ENCODE data around the gene GH1.
"Not testable (repeated sequence)": the region's sequence is repeated elsewhere in the genome, so short reads cannot be mapped to it uniquely, and the experiment has no call there.

GH1 gene

DNA sequence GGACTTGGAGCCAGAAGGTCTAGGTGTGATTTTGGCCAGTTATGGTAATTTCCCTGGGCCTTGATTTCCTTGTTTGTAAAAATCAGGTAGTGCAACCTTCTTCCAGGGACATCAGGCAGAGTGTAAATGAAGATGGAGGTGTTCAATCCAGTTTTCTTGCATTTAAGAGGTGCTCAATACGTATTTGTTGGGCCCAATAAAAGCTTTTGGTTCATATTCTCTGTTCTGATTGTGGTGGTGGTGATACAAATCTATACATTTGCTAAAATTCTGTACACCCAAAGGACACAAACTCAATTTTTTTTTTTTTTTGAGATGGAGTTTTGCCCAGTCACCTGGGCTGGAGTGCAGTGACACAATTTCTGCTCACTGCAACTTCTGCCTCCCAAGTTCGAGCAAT, 7.5 kb upstream of the GH1 start:
- H3K36me3 ChIP-seq (ENCODE audit: insufficient read depth), result no peaks in the 10 kb centered on the region
- H3K79me2 ChIP-seq (ENCODE audit: insufficient read depth, low read depth), result no peaks in the 10 kb centered on the region
- H3K4me1 ChIP-seq (ENCODE audit: low read depth, poor library complexity, severe bottlenecking), result no peaks in the 10 kb centered on the region
- no peak overlapping the region for H3K27ac ChIP-seq
- TF ChIP-seq, protein P1, sequence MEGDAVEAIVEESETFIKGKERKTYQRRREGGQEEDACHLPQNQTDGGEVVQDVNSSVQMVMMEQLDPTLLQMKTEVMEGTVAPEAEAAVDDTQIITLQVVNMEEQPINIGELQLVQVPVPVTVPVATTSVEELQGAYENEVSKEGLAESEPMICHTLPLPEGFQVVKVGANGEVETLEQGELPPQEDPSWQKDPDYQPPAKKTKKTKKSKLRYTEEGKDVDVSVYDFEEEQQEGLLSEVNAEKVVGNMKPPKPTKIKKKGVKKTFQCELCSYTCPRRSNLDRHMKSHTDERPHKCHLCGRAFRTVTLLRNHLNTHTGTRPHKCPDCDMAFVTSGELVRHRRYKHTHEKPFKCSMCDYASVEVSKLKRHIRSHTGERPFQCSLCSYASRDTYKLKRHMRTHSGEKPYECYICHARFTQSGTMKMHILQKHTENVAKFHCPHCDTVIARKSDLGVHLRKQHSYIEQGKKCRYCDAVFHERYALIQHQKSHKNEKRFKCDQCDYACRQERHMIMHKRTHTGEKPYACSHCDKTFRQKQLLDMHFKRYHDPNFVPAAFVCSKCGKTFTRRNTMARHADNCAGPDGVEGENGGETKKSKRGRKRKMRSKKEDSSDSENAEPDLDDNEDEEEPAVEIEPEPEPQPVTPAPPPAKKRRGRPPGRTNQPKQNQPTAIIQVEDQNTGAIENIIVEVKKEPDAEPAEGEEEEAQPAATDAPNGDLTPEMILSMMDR (conservative IDR thresholded peaks at IDR 0.05; ENCODE audit: low read depth, low read length), result no peak
- no peaks in the 10 kb centered on the region for H3K27me3 ChIP-seq (ENCODE audit: insufficient read depth, low read depth)
- H3K4me2 ChIP-seq, result no peak overlapping the region
- H2AFZ ChIP-seq (ENCODE audit: low read depth), result no peak overlapping the region
- no peak overlapping the region for H3K9ac ChIP-seq
- no peaks in the 10 kb centered on the region for H4K20me1 ChIP-seq (ENCODE audit: insufficient read depth)
- no peak overlapping the region for H3K4me3 ChIP-seq (IDR thresholded peaks at IDR 0.05; ENCODE audit: insufficient read depth, low read depth, low read length)

DNA sequence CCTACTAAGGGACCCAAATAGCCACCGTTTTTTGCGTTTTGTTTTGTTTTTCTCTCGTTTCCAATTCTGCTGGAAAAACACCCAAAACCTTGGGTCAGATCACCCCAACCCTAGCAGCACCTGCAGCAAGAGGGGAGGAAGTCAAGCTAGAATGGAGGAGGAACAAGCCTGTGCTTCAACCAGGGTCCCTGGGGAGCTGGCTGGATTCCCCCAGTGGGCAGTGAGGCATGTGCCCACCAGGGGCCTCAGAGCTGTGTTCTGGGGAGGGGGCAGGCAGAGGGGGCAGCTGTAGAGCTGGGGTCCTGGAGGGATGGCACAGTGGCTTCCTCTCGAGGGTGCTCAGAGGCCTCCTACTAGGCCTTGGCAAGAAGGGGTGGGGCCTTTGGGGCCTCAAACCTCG, 7.0 kb upstream of the GH1 start:
- no peaks in the 10 kb centered on the region for H3K79me2 ChIP-seq (ENCODE audit: insufficient read depth, low read depth)
- H2AFZ ChIP-seq (ENCODE audit: low read depth), result no peak overlapping the region
- H3K4me2 ChIP-seq, result no peak overlapping the region
- no peak overlapping the region for H3K27ac ChIP-seq
- TF ChIP-seq, protein P1 (conservative IDR thresholded peaks at IDR 0.05; ENCODE audit: low read depth, low read length), result no peak
- H3K27me3 ChIP-seq (ENCODE audit: insufficient read depth, low read depth), result no peaks in the 10 kb centered on the region
- H3K9ac ChIP-seq, result no peak overlapping the region
- no peaks in the 10 kb centered on the region for H3K4me1 ChIP-seq (ENCODE audit: low read depth, poor library complexity, severe bottlenecking)
- H3K36me3 ChIP-seq (ENCODE audit: insufficient read depth), result no peaks in the 10 kb centered on the region
- no peaks in the 10 kb centered on the region for H4K20me1 ChIP-seq (ENCODE audit: insufficient read depth)
- no peak overlapping the region for H3K4me3 ChIP-seq (IDR thresholded peaks at IDR 0.05; ENCODE audit: insufficient read depth, low read depth, low read length)

DNA sequence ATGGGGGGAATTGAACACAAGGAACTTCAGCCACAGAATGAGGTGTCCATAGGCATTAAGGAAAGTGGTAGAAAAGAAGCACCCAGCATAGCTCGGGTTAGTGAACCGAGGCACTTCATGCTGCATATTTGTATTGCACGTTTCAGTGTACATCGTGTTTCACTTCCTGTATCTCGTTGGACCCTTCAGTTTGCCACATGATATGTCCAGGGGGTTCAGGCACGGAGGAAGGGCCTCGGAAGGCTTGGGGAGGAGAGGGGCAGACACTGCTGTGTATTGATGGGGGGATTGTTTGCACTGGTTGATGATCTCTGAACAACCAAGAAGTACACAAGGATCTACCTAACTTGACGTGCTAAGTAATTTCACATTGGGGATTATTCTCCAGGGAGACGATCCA, 3.8 kb upstream of the GH1 start:
- not testable (repeated sequence) for H3K9ac ChIP-seq; H3K4me2 ChIP-seq; H2AFZ ChIP-seq (ENCODE audit: low read depth); H3K36me3 ChIP-seq (ENCODE audit: insufficient read depth); H3K27ac ChIP-seq; H3K4me3 ChIP-seq (IDR thresholded peaks at IDR 0.05; ENCODE audit: insufficient read depth, low read depth, low read length); H3K4me1 ChIP-seq (ENCODE audit: low read depth, poor library complexity, severe bottlenecking); H4K20me1 ChIP-seq (ENCODE audit: insufficient read depth); H3K27me3 ChIP-seq (ENCODE audit: insufficient read depth, low read depth); H3K79me2 ChIP-seq (ENCODE audit: insufficient read depth, low read depth)

DNA sequence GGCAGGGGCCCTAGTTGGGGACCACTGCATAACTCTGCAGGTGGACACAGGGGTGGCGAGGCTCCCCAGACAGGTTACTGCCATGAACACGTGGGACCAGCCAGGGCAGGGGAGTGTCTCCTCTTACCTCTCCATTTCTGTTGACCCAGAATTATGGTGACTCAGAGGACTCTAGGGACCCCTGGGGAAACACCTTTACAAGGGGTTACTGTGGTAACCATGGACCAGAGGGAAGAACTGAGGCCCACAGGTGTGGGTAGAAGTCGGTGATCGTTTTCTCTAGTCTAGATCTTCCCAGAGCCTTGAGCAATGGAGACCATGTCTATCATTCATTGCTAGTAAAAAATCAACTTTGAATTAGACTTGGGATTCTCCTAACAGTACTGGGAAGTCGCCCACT, 2.1 kb upstream of the GH1 start:
- not testable (repeated sequence) for H4K20me1 ChIP-seq (ENCODE audit: insufficient read depth); H3K79me2 ChIP-seq (ENCODE audit: insufficient read depth, low read depth); H3K27ac ChIP-seq; H3K4me2 ChIP-seq; H3K36me3 ChIP-seq (ENCODE audit: insufficient read depth); H3K4me3 ChIP-seq (IDR thresholded peaks at IDR 0.05; ENCODE audit: insufficient read depth, low read depth, low read length); H3K9ac ChIP-seq; H3K4me1 ChIP-seq (ENCODE audit: low read depth, poor library complexity, severe bottlenecking); H2AFZ ChIP-seq (ENCODE audit: low read depth)
- peaks cover 12% of the 10 kb centered on the region; the same call in 1 of the 2 replicates for H3K27me3 ChIP-seq (ENCODE audit: insufficient read depth, low read depth)

DNA sequence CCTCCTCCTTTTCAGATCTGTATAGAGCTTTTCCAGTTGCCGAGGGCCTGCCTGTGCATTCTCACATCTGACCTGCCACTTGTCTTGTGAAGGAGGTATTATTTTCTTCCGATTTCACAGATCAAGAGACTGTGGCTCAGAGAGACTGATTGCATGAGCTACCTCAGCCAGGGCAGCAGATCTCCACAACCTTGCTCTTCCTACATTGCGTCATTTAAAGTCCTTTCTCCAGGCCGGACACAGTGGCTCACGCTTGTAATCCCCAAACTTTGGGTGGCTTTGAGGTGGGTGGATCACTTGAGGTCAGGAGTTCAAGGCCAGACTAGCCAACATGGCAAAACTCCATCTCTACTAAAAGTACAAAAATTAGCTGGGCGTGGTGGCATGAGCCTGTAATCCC, 1.4 kb upstream of the GH1 start:
- H3K4me1 ChIP-seq (ENCODE audit: low read depth, poor library complexity, severe bottlenecking); H3K4me2 ChIP-seq: not testable (repeated sequence)

DNA sequence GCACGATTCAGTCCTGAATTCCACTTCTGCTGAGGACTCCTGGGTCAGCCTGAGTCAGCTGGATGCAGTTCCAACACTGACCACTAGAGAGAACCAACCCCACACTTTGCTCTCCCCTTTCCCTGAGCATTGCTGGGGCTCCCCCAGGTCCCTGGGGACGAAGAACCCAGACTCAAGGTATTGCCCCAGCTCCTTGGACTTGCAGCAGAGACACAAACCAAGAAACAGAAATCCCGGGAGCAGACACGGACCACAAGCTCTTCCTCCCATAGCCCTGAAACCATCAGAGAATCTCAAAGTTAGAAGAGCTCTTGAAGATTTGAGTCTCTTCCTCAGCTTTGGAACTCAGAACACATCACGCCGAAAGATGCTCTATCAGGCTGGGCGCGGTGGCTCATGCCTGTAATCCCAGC, 678 bp upstream of the GH1 start:
- H3K27me3 ChIP-seq (ENCODE audit: insufficient read depth, low read depth), result peaks cover 16% of the 10 kb centered on the region; the same call in 1 of the 2 replicates
- H3K36me3 ChIP-seq (ENCODE audit: insufficient read depth), result no peaks in the 10 kb centered on the region
- H3K27ac ChIP-seq, result no peak overlapping the region
- no peak overlapping the region for H3K9ac ChIP-seq
- H2AFZ ChIP-seq (ENCODE audit: low read depth), result no peak overlapping the region
- H3K4me3 ChIP-seq (IDR thresholded peaks at IDR 0.05; ENCODE audit: insufficient read depth, low read depth, low read length), result no peak overlapping the region
- no peaks in the 10 kb centered on the region for H3K4me1 ChIP-seq (ENCODE audit: low read depth, poor library complexity, severe bottlenecking)
- TF ChIP-seq, protein P1 (conservative IDR thresholded peaks at IDR 0.05; ENCODE audit: low read depth, low read length), result peak; percentile 95
- H3K79me2 ChIP-seq (ENCODE audit: insufficient read depth, low read depth), result no peaks in the 10 kb centered on the region
- H3K4me2 ChIP-seq, result peak overlapping the region; percentile 12; the same call in 1 of the 2 replicates
- no peaks in the 10 kb centered on the region for H4K20me1 ChIP-seq (ENCODE audit: insufficient read depth)

More for the DNA sequence above, 1.4 kb upstream of the GH1 start:
- not testable (repeated sequence) for H3K79me2 ChIP-seq (ENCODE audit: insufficient read depth, low read depth); H3K9ac ChIP-seq; H3K4me3 ChIP-seq (IDR thresholded peaks at IDR 0.05; ENCODE audit: insufficient read depth, low read depth, low read length); H3K27ac ChIP-seq; H3K36me3 ChIP-seq (ENCODE audit: insufficient read depth); H2AFZ ChIP-seq (ENCODE audit: low read depth); H4K20me1 ChIP-seq (ENCODE audit: insufficient read depth)
- peaks cover 12% of the 10 kb centered on the region; the same call in 1 of the 2 replicates for H3K27me3 ChIP-seq (ENCODE audit: insufficient read depth, low read depth)

Measured in KMS-11 (cell line).